GM06990 (cell line): ENCODE measurements around the gene COL5A1.

Source experiments
- DNase-seq: peaks from one replicate; pipeline ENCODE4 v3.0.0-alpha.2; 2011; ENCODE audit not compliant: insufficient read length; ENCODE audit errors: extremely low read depth
- H3K27me3 ChIP-seq: replicated peaks from 2 replicates; pipeline ENCODE4 v1.6.0; 2011; ENCODE audit warnings: low read length; ENCODE audit not compliant: control insufficient read depth, insufficient read depth
- H3K36me3 ChIP-seq: 2 replicates; pipeline ENCODE4 v1.5.1; 2011; ENCODE audit warnings: low read length; ENCODE audit not compliant: control insufficient read depth, insufficient read depth
- H3K4me3 ChIP-seq: replicated peaks from 2 replicates; pipeline ENCODE4 v1.5.1; 2011; ENCODE audit warnings: low read depth, mild to moderate bottlenecking, control low read depth, low read length
- CTCF ChIP-seq: IDR thresholded peaks from 2 replicates; pipeline ENCODE4 v1.5.1; 2011; ENCODE audit warnings: low read length, control low read depth, mild to moderate bottlenecking, inconsistent platforms; ENCODE audit not compliant: insufficient read depth, poor library complexity, severe bottlenecking

COL5A1 gene

GRCh38 chr9:134653259-134654009, 11.8 kb downstream of the COL5A1 start:
- no peak for DNase-seq
- no peaks in the 10 kb centered on the region for H3K36me3 ChIP-seq
- H3K27me3 ChIP-seq, result no peaks in the 10 kb centered on the region; the same call in 1 of the 2 replicates
- H3K4me3 ChIP-seq, result no peak overlapping the region
- TF ChIP-seq CTCF, result no peak

GRCh38 chr9:134655101-134655500, 13.5 kb downstream of the COL5A1 start:
- no peaks in the 10 kb centered on the region for H3K27me3 ChIP-seq
- no peak for TF ChIP-seq CTCF
- no peak overlapping the region for H3K4me3 ChIP-seq
- DNase-seq, result no peak
- no peaks in the 10 kb centered on the region for H3K36me3 ChIP-seq

GRCh38 chr9:134655586-134656333, 14.2 kb downstream of the COL5A1 start:
- no peak for TF ChIP-seq CTCF
- DNase-seq, result no peak
- Histone ChIP-seq H3K4me3 (no peak overlapping the region), H3K27me3 (no peaks in the 10 kb centered on the region), H3K36me3 (no peaks in the 10 kb centered on the region)

- Histone ChIP-seq H3K27me3 (no peaks in the 10 kb centered on the region), H3K36me3 (no peaks in the 10 kb centered on the region), H3K4me3 (no peak overlapping the region)
- no peak for DNase-seq
- no peak for TF ChIP-seq CTCF
Measured at GRCh38 chr9:134656334-134657006, 14.9 kb downstream of the COL5A1 start.

- no peak for TF ChIP-seq CTCF
- no peak for DNase-seq
- no peaks in the 10 kb centered on the region for H3K27me3 ChIP-seq
Measured at GRCh38 chr9:134657666-134658377, 16.2 kb downstream of the COL5A1 start.

More at GRCh38 chr9:134657666-134658377, 16.2 kb downstream of the COL5A1 start:
- Histone ChIP-seq H3K36me3 (no peaks in the 10 kb centered on the region), H3K4me3 (no peak overlapping the region)
